H54 (cell line): ENCODE results near the gene CCDC184.
"Not testable (repeated sequence)": the region's sequence is repeated elsewhere in the genome, so short reads cannot be mapped to it uniquely, and the experiment has no call there.

ENCODE experiments used
- DNase-seq: peaks from one replicate; pipeline ENCODE4 v3.0.0; 2011; ENCODE audit warnings: low spot score, mixed read lengths; ENCODE audit not compliant: insufficient read length
- FAIRE-seq: peaks from 3 replicates; lab custom pipeline; 2011; peaks lifted over from hg19 to GRCh38; lab: Jason Lieb, UNC
- POLR2A ChIP-seq: IDR thresholded peaks from 2 replicates; pipeline ENCODE4 v1.6.1; 2011; ENCODE audit warnings: low read depth, mild to moderate bottlenecking, low read length

Gene CCDC184

GRCh38 chr12:48187916-48188695, 4.7 kb downstream of the CCDC184 start:
- DNase-seq (no peak), FAIRE-seq (no peak)
- TF ChIP-seq POLR2A = no peak

GRCh38 chr12:48189331-48190125, 6.1 kb downstream of the CCDC184 start:
- TF ChIP-seq POLR2A = no peak
- DNase-seq = peak; percentile 44
- peak; percentile 95 for FAIRE-seq

GRCh38 chr12:48191096-48191495, 7.7 kb downstream of the CCDC184 start:
- FAIRE-seq = no peak
- TF ChIP-seq POLR2A = no peak
- DNase-seq = no peak

- DNase-seq = no peak
- no peak for FAIRE-seq
- no peak for TF ChIP-seq POLR2A
Measured at GRCh38 chr12:48192861-48193260, 9.4 kb downstream of the CCDC184 start.

GRCh38 chr12:48193623-48194022, 10.2 kb downstream of the CCDC184 start:
- TF ChIP-seq POLR2A = no peak
- FAIRE-seq (no peak), DNase-seq (no peak)

- TF ChIP-seq POLR2A = no peak
- no peak for FAIRE-seq
Measured at GRCh38 chr12:48194799-48195201, 11.4 kb downstream of the CCDC184 start.

GRCh38 chr12:48197549-48197970, 14.1 kb downstream of the CCDC184 start:
- no peak for TF ChIP-seq POLR2A
- DNase-seq = no peak
- no peak for FAIRE-seq

More at GRCh38 chr12:48194799-48195201, 11.4 kb downstream of the CCDC184 start:
- no peak for DNase-seq

GRCh38 chr12:48197971-48198671, 14.7 kb downstream of the CCDC184 start:
- no peak for TF ChIP-seq POLR2A
- DNase-seq (no peak), FAIRE-seq (no peak)

GRCh38 chr12:48198672-48198971, 15.2 kb downstream of the CCDC184 start:
- DNase-seq (no peak), FAIRE-seq (no peak)
- no peak for TF ChIP-seq POLR2A

- DNase-seq = no peak
- FAIRE-seq = no peak
- TF ChIP-seq POLR2A = no peak
Measured at GRCh38 chr12:48198985-48199384, 15.5 kb downstream of the CCDC184 start.

- FAIRE-seq (no peak), DNase-seq (no peak)
- TF ChIP-seq POLR2A = no peak
Measured at GRCh38 chr12:48199774-48200221, 16.4 kb downstream of the CCDC184 start.

- no peak for DNase-seq
- FAIRE-seq = no peak
- TF ChIP-seq POLR2A = no peak
Measured at GRCh38 chr12:48201091-48201490, 17.6 kb downstream of the CCDC184 start.

GRCh38 chr12:48201516-48201915, 18.1 kb downstream of the CCDC184 start:
- FAIRE-seq (no peak), DNase-seq (no peak)
- no peak for TF ChIP-seq POLR2A

- no peak for FAIRE-seq
- TF ChIP-seq POLR2A = no peak
- no peak for DNase-seq
Measured at GRCh38 chr12:48202766-48203165, 19.3 kb downstream of the CCDC184 start.

- DNase-seq (no peak), FAIRE-seq (no peak)
- TF ChIP-seq POLR2A = no peak
Measured at GRCh38 chr12:48203192-48203591, 19.7 kb downstream of the CCDC184 start, which contains the start of gene OR10AD1. Gene OR10AD1, minus strand, starts transcription at chr12:48203292. Its CDS starts 0 bp downstream, at chr12:48203292.

GRCh38 chr12:48209495-48209894, 26.1 kb downstream of the CCDC184 start:
- not testable (repeated sequence) for FAIRE-seq, DNase-seq
